Body of pancreas (tissue), 4 donors: ENCODE data around the gene EPS8.

ENCODE experiments used
- POLR2A ChIP-seq, 3 donors: fragments of 450-650 bp; IDR thresholded peaks; one replicate each; pipeline ENCODE4 v1.6.1; 2016; ENCODE audit warnings: antibody characterized with exemption in 3 of 3, mild to moderate bottlenecking in 2 of 3
- TF ChIP-seq, protein P1 (sequence below), 7 experiments: fragments of 450-650 bp in 4 of 7; fragments of 200-600 bp in 3 of 7; sonication (generic) in 3 of 7; IDR thresholded peaks; one replicate each; pipeline ENCODE4 v1.5.1; 2016 to 2019; ENCODE audit warnings: antibody characterized with exemption in 7 of 7

DNA sequence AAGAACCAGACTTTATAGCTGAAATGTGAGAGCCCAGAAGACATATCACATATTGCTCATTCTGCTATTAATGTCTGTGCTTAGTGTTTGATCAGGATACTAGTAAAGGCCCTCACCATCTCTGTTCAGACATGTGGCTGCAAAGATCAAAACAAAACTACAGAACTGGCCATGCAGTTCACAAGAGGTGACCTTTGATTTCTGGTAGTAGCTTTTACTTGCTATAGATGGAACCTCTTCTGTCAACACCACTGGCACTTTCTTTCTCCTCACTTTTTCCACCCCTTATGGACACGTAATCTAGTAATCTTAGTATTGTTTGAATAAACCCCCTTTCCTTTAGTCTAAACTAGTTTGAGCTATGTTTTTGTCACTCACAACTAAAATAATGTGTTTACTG lies 214.8 kb downstream of the EPS8 start:
- no peak for TF ChIP-seq POLR2A (IDR thresholded peaks at IDR 0.05)
- TF ChIP-seq, protein P1, sequence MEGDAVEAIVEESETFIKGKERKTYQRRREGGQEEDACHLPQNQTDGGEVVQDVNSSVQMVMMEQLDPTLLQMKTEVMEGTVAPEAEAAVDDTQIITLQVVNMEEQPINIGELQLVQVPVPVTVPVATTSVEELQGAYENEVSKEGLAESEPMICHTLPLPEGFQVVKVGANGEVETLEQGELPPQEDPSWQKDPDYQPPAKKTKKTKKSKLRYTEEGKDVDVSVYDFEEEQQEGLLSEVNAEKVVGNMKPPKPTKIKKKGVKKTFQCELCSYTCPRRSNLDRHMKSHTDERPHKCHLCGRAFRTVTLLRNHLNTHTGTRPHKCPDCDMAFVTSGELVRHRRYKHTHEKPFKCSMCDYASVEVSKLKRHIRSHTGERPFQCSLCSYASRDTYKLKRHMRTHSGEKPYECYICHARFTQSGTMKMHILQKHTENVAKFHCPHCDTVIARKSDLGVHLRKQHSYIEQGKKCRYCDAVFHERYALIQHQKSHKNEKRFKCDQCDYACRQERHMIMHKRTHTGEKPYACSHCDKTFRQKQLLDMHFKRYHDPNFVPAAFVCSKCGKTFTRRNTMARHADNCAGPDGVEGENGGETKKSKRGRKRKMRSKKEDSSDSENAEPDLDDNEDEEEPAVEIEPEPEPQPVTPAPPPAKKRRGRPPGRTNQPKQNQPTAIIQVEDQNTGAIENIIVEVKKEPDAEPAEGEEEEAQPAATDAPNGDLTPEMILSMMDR (IDR thresholded peaks at IDR 0.05): no peak
